A549 (cell line): ENCODE results near the gene CC2D1B.

ENCODE experiments used
- CBX8 ChIP-seq: fragments of 200-600 bp; sonication (generic); IDR thresholded peaks from 2 replicates; pipeline ENCODE4 v1.6.1; 2016
- CEBPB ChIP-seq, 2 experiments: fragments of >200 bp in 1 of 2; sonication (Bioruptor Twin) in 1 of 2; formaldehyde crosslinking in 1 of 2; IDR thresholded peaks; 2 replicates each; pipeline ENCODE4 v1.6.1; 2012 to 2016
- CTCF ChIP-seq: fragments of >200 bp; sonication (Bioruptor Twin); formaldehyde crosslinking; IDR thresholded peaks from 3 replicates; pipeline ENCODE4 v1.5.1; 2016
- EP300 ChIP-seq, 2 experiments: fragments of >200 bp; sonication (Bioruptor Twin); formaldehyde crosslinking; IDR thresholded peaks; 2 replicates in 1 of 2; 3 replicates in 1 of 2; pipeline ENCODE4 v1.6.1; 2016 to 2017
- GATA3 ChIP-seq: IDR thresholded peaks from 2 replicates; pipeline ENCODE4 v1.6.1; 2012; ENCODE audit warnings: borderline replicate concordance
- HOXA7 ChIP-seq: fragments of 250-450 bp; sonication (Bioruptor Pico); IDR thresholded peaks from 2 replicates; pipeline ENCODE4 v1.5.0; 2020; ENCODE audit warnings: mild to moderate bottlenecking, moderate library complexity
- KDM5A ChIP-seq: fragments of 200-600 bp; sonication (generic); IDR thresholded peaks from 2 replicates; pipeline ENCODE4 v1.6.1; 2016; ENCODE audit warnings: antibody characterized with exemption, mild to moderate bottlenecking
- MAX ChIP-seq: IDR thresholded peaks from 2 replicates; pipeline ENCODE4 v1.6.1; 2012
- MAZ ChIP-seq: fragments of 150-350 bp; IDR thresholded peaks from 2 replicates; pipeline ENCODE4 v1.6.1; 2014; ENCODE audit warnings: antibody characterized with exemption, low read depth, low read length, borderline replicate concordance
- RAD21 ChIP-seq, 2 experiments: fragments of >200 bp in 1 of 2; sonication (Bioruptor Twin) in 1 of 2; formaldehyde crosslinking in 1 of 2; IDR thresholded peaks in 1 of 2; conservative IDR thresholded peaks in 1 of 2; 2 replicates in 1 of 2; 3 replicates in 1 of 2; pipeline ENCODE4 v1.6.1; 2012 to 2018; ENCODE audit warnings: inconsistent platforms in 1 of 2
- RNF2 ChIP-seq: fragments of 200-600 bp; sonication (generic); IDR thresholded peaks from 2 replicates; pipeline ENCODE4 v1.6.1; 2016; ENCODE audit warnings: low read depth, mild to moderate bottlenecking, antibody characterized with exemption, moderate library complexity, borderline replicate concordance
- SREBF2 ChIP-seq: fragments of 450-650 bp; IDR thresholded peaks from 2 replicates; pipeline ENCODE4 v1.6.1; 2014; ENCODE audit warnings: mild to moderate bottlenecking, moderate library complexity
- ZC3H11A ChIP-seq: fragments of 450-650 bp; IDR thresholded peaks from 2 replicates; pipeline ENCODE4 v1.6.1; 2014; ENCODE audit warnings: antibody characterized with exemption, mild to moderate bottlenecking

- TF ChIP-seq CTCF (no peak), HOXA7 (CRISPR knock-in tag) (no peak), RNF2 (no peak), RAD21 (conservative IDR thresholded peaks at IDR 0.05 in 1 of 2, IDR thresholded peaks at IDR 0.05 in 1 of 2) (no peak), MAX (no peak), CBX8 (no peak), EP300 (IDR thresholded peaks at IDR 0.05) (no peak), CEBPB (IDR thresholded peaks at IDR 0.05) (no peak), MAZ (no peak), GATA3 (no peak), KDM5A (no peak), SREBF2 (no peak), ZC3H11A (no peak)
These were observed 27.2 kb upstream of the CC2D1B start for GRCh38 chr1:52393174-52393573.
